ENCODE measurements around the gene WDR54. TPM values are rescaled to one million over a fixed set of nuclear protein-coding genes. Genes with fewer than 3 reads are reported as not detected.
"Not testable (repeated sequence)": the region's sequence is repeated elsewhere in the genome, so short reads cannot be mapped to it uniquely, and the experiment has no call there.

The WDR54 gene
- total and polyA plus RNA-seq, 4 donors: 1.7 to 4.2 (median 3.1) TPM

GRCh38 chr2:74442483-74443297 lies 21.2 kb downstream of the WDR54 start:
- peak; percentile 39 for TF ChIP-seq TAF1 (conservative IDR thresholded peaks at IDR 0.05)
- H3K27me3 ChIP-seq (ENCODE audit: control insufficient read depth in 4 of 4, insufficient read depth in 4 of 4, low read length in 3 of 4); H3K36me3 ChIP-seq (ENCODE audit: control insufficient read depth in 4 of 4, insufficient read depth in 3 of 4, low read depth in 1 of 4, low read length in 3 of 4); H3K9me3 ChIP-seq (ENCODE audit: control insufficient read depth in 4 of 4, low read length in 3 of 4); DNase-seq (ENCODE audit: low spot score): not testable (repeated sequence)
- WGBS: 82% methylated on average over 16 of the region's 16 CpGs
- H3K4me3 ChIP-seq (ENCODE audit: low read depth in 1 of 3, low read length in 3 of 3): peak overlapping the region; percentile 38 to 80 (median 79)
- peak overlapping the region; percentile 92 to 95 for H3K27ac ChIP-seq (ENCODE audit: low read depth in 1 of 2, low read length in 2 of 2)
- H3K4me1 ChIP-seq (ENCODE audit: control insufficient read depth in 4 of 4, insufficient read depth in 4 of 4, low read length in 3 of 4): peaks cover 22 to 72% (median 57%) of the 10 kb centered on the region in 4 donors
- H3K9ac ChIP-seq (ENCODE audit: low read depth in 1 of 2, low read length in 2 of 2): peak overlapping the region; percentile 21 to 57

GRCh38 chr2:74444498-74445318 lies 23.2 kb downstream of the WDR54 start:
- Histone ChIP-seq H3K4me3 (ENCODE audit: low read depth in 1 of 3, low read length in 3 of 3) (no peak overlapping the region), H3K4me1 (ENCODE audit: control insufficient read depth in 4 of 4, insufficient read depth in 4 of 4, low read length in 3 of 4) (peaks cover 26 to 57% (median 42%) of the 10 kb centered on the region in 4 donors), H3K27me3 (ENCODE audit: control insufficient read depth in 4 of 4, insufficient read depth in 4 of 4, low read length in 3 of 4) (no peaks in the 10 kb centered on the region), H3K9ac (ENCODE audit: low read depth in 1 of 2, low read length in 2 of 2) (no peak overlapping the region), H3K9me3 (ENCODE audit: control insufficient read depth in 4 of 4, low read length in 3 of 4) (no peaks in the 10 kb centered on the region), H3K27ac (ENCODE audit: low read depth in 1 of 2, low read length in 2 of 2) (peak overlapping the region; percentile 82 to 84), H3K36me3 (ENCODE audit: control insufficient read depth in 4 of 4, insufficient read depth in 3 of 4, low read depth in 1 of 4, low read length in 3 of 4) (no peaks in the 10 kb centered on the region)
- no peak for DNase-seq (ENCODE audit: low spot score)
- TF ChIP-seq GABPA (IDR thresholded peaks at IDR 0.05 in 1 of 2, conservative IDR thresholded peaks at IDR 0.05 in 1 of 2) (peak in 1 of 2 donors; percentile 4), RXRA (IDR thresholded peaks at IDR 0.05) (peak; percentile 13 to 44), HNF4A (conservative IDR thresholded peaks at IDR 0.05) (peak; percentile 26 to 41), REST (IDR thresholded peaks at IDR 0.05) (no peak), FOXA1 (IDR thresholded peaks at IDR 0.05) (peak; percentile 16), RAD21 (IDR thresholded peaks at IDR 0.05) (no peak)
- 24% methylated on average over 5 of the region's 5 CpGs for whole genome bisulfite sequencing

GRCh38 chr2:74447230-74447999 lies 25.9 kb downstream of the WDR54 start:
- 41% methylated on average over 5 of the region's 5 CpGs for WGBS
- H3K9ac ChIP-seq (ENCODE audit: low read depth in 1 of 2, low read length in 2 of 2): no peak overlapping the region
- peaks cover 20 to 40% (median 33%) of the 10 kb centered on the region in 4 donors for H3K4me1 ChIP-seq (ENCODE audit: control insufficient read depth in 4 of 4, insufficient read depth in 4 of 4, low read length in 3 of 4)
- no peaks in the 10 kb centered on the region for H3K9me3 ChIP-seq (ENCODE audit: control insufficient read depth in 4 of 4, low read length in 3 of 4)
- no peaks in the 10 kb centered on the region for H3K36me3 ChIP-seq (ENCODE audit: control insufficient read depth in 4 of 4, insufficient read depth in 3 of 4, low read depth in 1 of 4, low read length in 3 of 4)
- H3K4me3 ChIP-seq (ENCODE audit: low read depth in 1 of 3, low read length in 3 of 3): peak overlapping the region in 2 of 3 donors; percentile 26 to 34
- no peak for DNase-seq (ENCODE audit: low spot score)
- H3K27me3 ChIP-seq (ENCODE audit: control insufficient read depth in 4 of 4, insufficient read depth in 4 of 4, low read length in 3 of 4): no peaks in the 10 kb centered on the region
- peak overlapping the region; percentile 72 to 87 for H3K27ac ChIP-seq (ENCODE audit: low read depth in 1 of 2, low read length in 2 of 2)
- peak; percentile 64 for TF ChIP-seq YY1 (IDR thresholded peaks at IDR 0.05)
- no peak for TF ChIP-seq EGR1 (IDR thresholded peaks at IDR 0.05; ENCODE audit: low read depth in 2 of 2)
- TF ChIP-seq MAX (IDR thresholded peaks at IDR 0.05): peak; percentile 18
- no peak for TF ChIP-seq GABPA (IDR thresholded peaks at IDR 0.05 in 1 of 2, conservative IDR thresholded peaks at IDR 0.05 in 1 of 2)
- TF ChIP-seq ZBTB33 (IDR thresholded peaks at IDR 0.05): peak; percentile 33
- peak; percentile 89 for TF ChIP-seq HNF4G (IDR thresholded peaks at IDR 0.05)
- peak in 1 of 2 donors; percentile 62 for TF ChIP-seq JUND (IDR thresholded peaks at IDR 0.05)
- TF ChIP-seq NR2F2 (IDR thresholded peaks at IDR 0.05): no peak
- TF ChIP-seq TAF1 (conservative IDR thresholded peaks at IDR 0.05): no peak
- peak; percentile 76 for TF ChIP-seq REST (IDR thresholded peaks at IDR 0.05)
- TF ChIP-seq RAD21 (IDR thresholded peaks at IDR 0.05): peak in 1 of 2 donors; percentile 24

Data from liver (tissue), 9 donors.